Gastroesophageal sphincter (tissue), 4 donors: ENCODE measurements around the gene GNL2. TPM values are rescaled to one million over a fixed set of nuclear protein-coding genes. Genes with fewer than 3 reads are reported as not detected.
"Not testable (repeated sequence)": the region's sequence is repeated elsewhere in the genome, so short reads cannot be mapped to it uniquely, and the experiment has no call there.

Experiments
- ATAC-seq: fragments of 150-250 bp; one replicate; pipeline ENCODE4 v1.9.1; 2016; ENCODE audit warnings: mild to moderate bottlenecking, moderate library complexity
- H3K27ac ChIP-seq, 4 donors: fragments of 200-600 bp; sonication (generic) in 3 of 4; 1 replicate in 3 of 4; 2 replicates in 1 of 4; pipeline ENCODE4 v1.5.1; 2016 to 2019
- H3K27me3 ChIP-seq: fragments of 200-600 bp; sonication (generic); one replicate; pipeline ENCODE4 v1.5.1; 2019
- H3K36me3 ChIP-seq, 2 donors: fragments of 200-600 bp; sonication (generic); one replicate each; pipeline ENCODE4 v1.5.1; 2019; ENCODE audit warnings: control low read depth in 1 of 2
- H3K4me1 ChIP-seq, 3 donors: fragments of 200-600 bp; sonication (generic); 1 replicate in 2 of 3; 2 replicates in 1 of 3; pipeline ENCODE4 v1.5.1; 2016 to 2019; ENCODE audit warnings: control low read depth in 2 of 3
- H3K4me3 ChIP-seq, 2 donors: fragments of 200-600 bp; sonication (generic); one replicate each; pipeline ENCODE4 v1.5.1; 2019; ENCODE audit warnings: mild to moderate bottlenecking in 1 of 2, moderate library complexity in 1 of 2
- H3K9me3 ChIP-seq, 3 donors: fragments of 200-600 bp; sonication (generic); one replicate each; pipeline ENCODE4 v1.5.1; 2017 to 2019; ENCODE audit warnings: control low read depth in 2 of 3
- EP300 ChIP-seq: sonication (generic); formaldehyde crosslinking; IDR thresholded peaks from one replicate; pipeline ENCODE4 v1.6.1; 2017; ENCODE audit warnings: antibody characterized with exemption, mild to moderate bottlenecking
- POLR2A ChIP-seq, 2 donors: fragments of 450-650 bp; IDR thresholded peaks; one replicate each; pipeline ENCODE4 v1.6.1; 2017; ENCODE audit warnings: antibody characterized with exemption in 2 of 2, mild to moderate bottlenecking in 2 of 2, moderate library complexity in 1 of 2
- POLR2AphosphoS5 ChIP-seq: sonication (generic); formaldehyde crosslinking; IDR thresholded peaks from one replicate; pipeline ENCODE4 v1.6.1; 2017; ENCODE audit warnings: antibody characterized with exemption
- WGBS, 2 donors: methylation state at CpG; one replicate each; pipeline ENCODE4 v1.1.5; 2018; ENCODE audit warnings: low coverage in 1 of 2; 5-methylcytosine and 5-hydroxymethylcytosine counted together
- total RNA-seq, 4 donors: library from RNA; depleted of rRNA; stranded (reverse); fragments of >200 nt; gene quantifications; one replicate each; pipeline ENCODE4 v1.1.0, GENCODE V29; 2016
- TF ChIP-seq, protein P1 (sequence below), 4 experiments: fragments of 200-600 bp in 2 of 4; fragments of 450-650 bp in 2 of 4; sonication (generic) in 1 of 4; IDR thresholded peaks; one replicate each; pipeline ENCODE4 v1.5.1; 2017 to 2019; ENCODE audit warnings: antibody characterized with exemption in 4 of 4, mild to moderate bottlenecking in 2 of 4, moderate library complexity in 2 of 4

The GNL2 gene
- total RNA-seq, 4 donors from 2014 or later = 26.7 to 43.2 (median 29.7) TPM

DNA sequence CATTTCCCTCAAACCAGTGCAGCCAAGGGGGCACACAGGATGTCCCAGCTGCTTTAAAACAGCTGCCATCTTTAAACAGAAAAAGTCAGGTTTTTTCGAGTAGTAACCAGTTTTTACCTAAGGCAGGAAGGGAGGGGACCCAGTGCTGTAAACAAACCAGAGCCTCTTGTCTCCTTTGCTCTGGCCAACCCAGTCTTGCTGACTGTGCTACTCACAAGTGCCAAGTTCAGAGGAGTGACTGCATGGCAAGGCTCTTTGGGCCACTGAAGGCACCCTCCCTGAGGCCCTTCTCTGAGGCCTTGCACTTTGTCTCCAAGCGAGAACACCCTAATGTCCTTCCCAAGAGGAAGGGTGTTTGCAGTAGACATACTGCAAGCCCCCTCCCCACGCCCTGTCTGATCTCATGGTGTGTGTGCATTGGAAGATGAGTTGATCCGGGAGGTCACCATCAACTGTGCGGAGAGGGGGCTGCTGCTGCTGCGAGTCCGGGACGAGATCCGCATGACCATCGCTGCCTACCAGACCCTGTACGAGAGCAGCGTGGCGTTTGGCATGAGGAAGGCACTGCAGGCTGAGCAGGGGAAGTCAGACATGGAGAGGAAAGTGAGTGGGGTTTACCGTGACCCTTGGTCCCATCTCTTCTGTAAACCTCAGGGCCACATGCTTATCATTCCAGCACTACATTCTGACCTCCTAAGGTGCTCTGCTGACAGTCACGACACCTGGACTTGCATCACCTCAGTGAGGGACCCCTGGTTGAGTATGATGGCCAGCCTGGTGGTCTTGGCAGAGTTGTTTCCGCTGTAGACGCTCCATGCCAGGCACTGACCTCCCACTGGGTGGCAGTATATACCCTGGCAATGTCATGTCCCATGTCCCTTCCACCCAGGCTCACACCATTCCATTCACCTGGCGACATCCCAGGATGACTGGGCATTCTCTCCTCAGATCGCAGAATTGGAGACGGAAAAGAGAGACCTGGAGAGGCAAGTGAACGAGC lies 34.3 kb downstream of the GNL2 start:
- H3K27ac ChIP-seq = no peak overlapping the region
- H3K4me3 ChIP-seq = no peak overlapping the region
- H3K4me1 ChIP-seq = peaks cover 0 to 12% (median 7%) of the 10 kb centered on the region in 3 donors
- H3K9me3 ChIP-seq = no peaks in the 10 kb centered on the region
- no peaks in the 10 kb centered on the region for H3K27me3 ChIP-seq
- TF ChIP-seq, protein P1, sequence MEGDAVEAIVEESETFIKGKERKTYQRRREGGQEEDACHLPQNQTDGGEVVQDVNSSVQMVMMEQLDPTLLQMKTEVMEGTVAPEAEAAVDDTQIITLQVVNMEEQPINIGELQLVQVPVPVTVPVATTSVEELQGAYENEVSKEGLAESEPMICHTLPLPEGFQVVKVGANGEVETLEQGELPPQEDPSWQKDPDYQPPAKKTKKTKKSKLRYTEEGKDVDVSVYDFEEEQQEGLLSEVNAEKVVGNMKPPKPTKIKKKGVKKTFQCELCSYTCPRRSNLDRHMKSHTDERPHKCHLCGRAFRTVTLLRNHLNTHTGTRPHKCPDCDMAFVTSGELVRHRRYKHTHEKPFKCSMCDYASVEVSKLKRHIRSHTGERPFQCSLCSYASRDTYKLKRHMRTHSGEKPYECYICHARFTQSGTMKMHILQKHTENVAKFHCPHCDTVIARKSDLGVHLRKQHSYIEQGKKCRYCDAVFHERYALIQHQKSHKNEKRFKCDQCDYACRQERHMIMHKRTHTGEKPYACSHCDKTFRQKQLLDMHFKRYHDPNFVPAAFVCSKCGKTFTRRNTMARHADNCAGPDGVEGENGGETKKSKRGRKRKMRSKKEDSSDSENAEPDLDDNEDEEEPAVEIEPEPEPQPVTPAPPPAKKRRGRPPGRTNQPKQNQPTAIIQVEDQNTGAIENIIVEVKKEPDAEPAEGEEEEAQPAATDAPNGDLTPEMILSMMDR (IDR thresholded peaks at IDR 0.05) = peak in 2 of 4 experiments; percentile 23 to 43
- TF ChIP-seq EP300 (no peak), POLR2A (IDR thresholded peaks at IDR 0.05) (no peak), POLR2AphosphoS5 (no peak)
- ATAC-seq = no peak
- WGBS, 2 donors = 92 to 100% methylated on average over 1 to 12 of the region's 21 CpGs
- H3K36me3 ChIP-seq = peaks cover 0 to 65% of the 10 kb centered on the region in 2 donors

DNA sequence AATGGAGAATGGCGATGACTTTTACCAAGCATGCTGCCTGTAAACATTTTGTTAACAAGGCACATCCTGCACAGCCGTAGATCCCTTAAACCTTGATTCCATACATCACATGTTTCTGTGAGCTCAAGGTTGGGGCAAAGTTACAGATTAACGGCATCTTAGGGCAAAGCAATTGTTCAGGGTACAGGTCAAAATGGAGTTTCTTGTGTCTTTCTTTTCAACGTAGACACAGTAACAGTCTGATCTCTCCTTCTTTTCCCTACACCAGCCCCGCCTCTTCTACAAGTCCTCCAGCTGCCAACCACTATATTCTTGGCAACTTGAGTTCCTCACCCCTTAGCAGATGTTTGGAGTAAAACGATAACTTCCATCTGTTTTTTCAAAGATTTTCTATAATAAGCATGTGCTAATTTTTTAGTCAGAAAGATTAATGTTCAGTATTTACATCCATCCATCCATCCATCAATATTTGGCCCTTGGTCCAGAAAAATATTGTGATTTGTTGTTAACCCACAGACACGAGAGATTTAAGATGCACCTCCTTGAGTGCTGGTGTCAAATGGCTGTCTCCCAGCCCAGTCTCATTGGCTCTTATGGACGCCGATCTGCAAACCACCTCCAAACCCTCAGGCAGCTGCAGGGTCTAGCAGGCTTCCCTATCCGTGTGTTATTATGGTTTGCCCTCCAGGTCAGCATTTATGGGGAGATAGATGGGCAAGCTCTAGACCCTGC lies 35.2 kb downstream of the GNL2 start:
- no peak for ATAC-seq
- Histone ChIP-seq H3K27me3 (no peaks in the 10 kb centered on the region), H3K36me3 (peaks cover 0 to 57% of the 10 kb centered on the region in 2 donors), H3K27ac (no peak overlapping the region), H3K9me3 (no peaks in the 10 kb centered on the region), H3K4me3 (no peak overlapping the region), H3K4me1 (peaks cover 0 to 19% (median 11%) of the 10 kb centered on the region in 3 donors)
- WGBS, 2 donors = 59 to 62% methylated on average over 8 to 9 of the region's 10 CpGs
- TF ChIP-seq POLR2A (IDR thresholded peaks at IDR 0.05) (no peak), EP300 (no peak), POLR2AphosphoS5 (no peak)
- TF ChIP-seq, protein P1 (IDR thresholded peaks at IDR 0.05) = no peak

DNA sequence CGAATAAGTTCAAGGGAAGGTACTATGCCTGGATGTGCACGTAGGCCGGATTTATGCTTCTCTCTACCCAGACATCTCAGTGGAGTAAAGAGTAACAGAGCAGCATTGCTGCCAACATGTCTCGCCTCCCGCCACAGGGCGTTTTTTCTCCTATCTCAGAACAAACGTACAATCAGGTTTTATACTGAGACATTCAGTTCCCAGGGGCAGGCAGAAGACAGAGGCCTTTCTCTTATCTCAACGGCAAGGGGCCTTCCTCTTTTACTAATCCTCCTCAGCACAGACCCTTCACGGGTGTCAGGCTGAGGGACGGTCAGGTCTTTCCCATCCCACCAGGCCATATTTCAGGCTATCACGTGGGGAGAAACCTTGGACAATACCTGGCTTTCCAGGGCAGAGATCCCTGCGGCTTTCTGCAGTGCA lies 35.8 kb downstream of the GNL2 start:
- peaks cover 0 to 19% (median 11%) of the 10 kb centered on the region in 3 donors for H3K4me1 ChIP-seq
- H3K36me3 ChIP-seq = peaks cover 0 to 51% of the 10 kb centered on the region in 2 donors
- 72 to 82% methylated on average over 8 to 10 of the region's 12 CpGs for WGBS, 2 donors
- not testable (repeated sequence) for H3K9me3 ChIP-seq, H3K4me3 ChIP-seq, ATAC-seq, H3K27me3 ChIP-seq, H3K27ac ChIP-seq

DNA sequence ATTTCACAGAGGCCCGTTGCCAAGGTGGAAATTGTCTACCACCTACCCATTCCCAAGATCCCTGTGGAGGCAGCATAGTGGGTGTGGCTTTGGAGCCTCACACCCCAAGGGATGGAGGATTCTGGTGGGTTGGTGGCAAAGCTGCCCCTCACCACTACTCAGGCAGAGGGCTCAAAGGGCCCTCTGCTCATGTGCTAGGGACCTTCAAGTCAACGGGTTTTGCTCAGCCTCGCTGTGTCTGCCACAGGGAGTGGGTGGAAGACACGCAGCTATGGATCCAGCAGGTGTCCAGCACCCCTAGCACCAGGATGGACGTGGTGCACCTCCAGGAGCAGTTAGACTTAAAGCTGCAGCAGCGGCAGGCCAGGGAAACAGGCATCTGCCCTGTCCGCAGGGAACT lies 36.7 kb downstream of the GNL2 start:
- peaks cover 0 to 42% of the 10 kb centered on the region in 2 donors for H3K36me3 ChIP-seq
- TF ChIP-seq POLR2A (IDR thresholded peaks at IDR 0.05) = no peak
- TF ChIP-seq EP300 = no peak
- no peak for TF ChIP-seq POLR2AphosphoS5
- TF ChIP-seq, protein P1 (IDR thresholded peaks at IDR 0.05) = no peak
- no peak overlapping the region for H3K27ac ChIP-seq
- no peaks in the 10 kb centered on the region for H3K27me3 ChIP-seq
- 83 to 92% methylated on average over 1 to 2 of the region's 7 CpGs for WGBS, 2 donors
- ATAC-seq = no peak
- H3K4me1 ChIP-seq = peaks cover 0 to 24% (median 11%) of the 10 kb centered on the region in 3 donors
- H3K9me3 ChIP-seq = no peaks in the 10 kb centered on the region
- no peak overlapping the region for H3K4me3 ChIP-seq

DNA sequence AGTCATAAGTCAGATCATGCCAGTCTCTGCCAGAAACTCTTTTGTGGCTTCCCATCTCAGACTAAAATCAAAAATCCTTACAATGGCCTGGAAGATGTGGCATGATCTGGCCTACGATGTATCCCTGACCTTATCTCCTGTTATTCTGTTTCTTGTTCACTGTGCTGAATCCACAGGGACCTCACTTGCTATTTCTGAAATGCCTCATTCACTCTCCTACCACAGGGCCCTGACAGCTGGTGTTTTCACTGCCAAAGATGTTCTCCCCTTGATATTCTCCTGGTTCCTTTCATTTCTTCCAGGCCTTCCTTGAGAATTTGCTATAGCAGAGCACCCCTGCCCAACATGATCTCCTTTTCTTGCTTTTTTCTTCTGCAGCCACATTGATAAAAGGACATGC lies 37.3 kb downstream of the GNL2 start:
- no peak overlapping the region for H3K27ac ChIP-seq
- TF ChIP-seq POLR2A (IDR thresholded peaks at IDR 0.05) (no peak), EP300 (no peak), POLR2AphosphoS5 (no peak)
- TF ChIP-seq, protein P1 (IDR thresholded peaks at IDR 0.05) = no peak
- no peaks in the 10 kb centered on the region for H3K27me3 ChIP-seq
- no peak overlapping the region for H3K4me3 ChIP-seq
- no peak for ATAC-seq
- H3K9me3 ChIP-seq = no peaks in the 10 kb centered on the region
- H3K36me3 ChIP-seq = peaks cover 0 to 37% of the 10 kb centered on the region in 2 donors
- WGBS, 2 donors = 82 to 86% methylated on average over 1 of the region's 1 CpG
- peaks cover 0 to 26% (median 11%) of the 10 kb centered on the region in 3 donors for H3K4me1 ChIP-seq
